Measurements from ENCODE around the gene NRL. TPM values are rescaled to one million over a fixed set of nuclear protein-coding genes. Genes with fewer than 3 reads are reported as not detected.

Gene NRL
- total and polyA plus RNA-seq, 9 of the 15 experiments (the other 6 are each of a cell fraction or from before 2014, with no cell fraction given): 0.07 to 2.7 (median 1.4) TPM; not detected in 1

DNA sequence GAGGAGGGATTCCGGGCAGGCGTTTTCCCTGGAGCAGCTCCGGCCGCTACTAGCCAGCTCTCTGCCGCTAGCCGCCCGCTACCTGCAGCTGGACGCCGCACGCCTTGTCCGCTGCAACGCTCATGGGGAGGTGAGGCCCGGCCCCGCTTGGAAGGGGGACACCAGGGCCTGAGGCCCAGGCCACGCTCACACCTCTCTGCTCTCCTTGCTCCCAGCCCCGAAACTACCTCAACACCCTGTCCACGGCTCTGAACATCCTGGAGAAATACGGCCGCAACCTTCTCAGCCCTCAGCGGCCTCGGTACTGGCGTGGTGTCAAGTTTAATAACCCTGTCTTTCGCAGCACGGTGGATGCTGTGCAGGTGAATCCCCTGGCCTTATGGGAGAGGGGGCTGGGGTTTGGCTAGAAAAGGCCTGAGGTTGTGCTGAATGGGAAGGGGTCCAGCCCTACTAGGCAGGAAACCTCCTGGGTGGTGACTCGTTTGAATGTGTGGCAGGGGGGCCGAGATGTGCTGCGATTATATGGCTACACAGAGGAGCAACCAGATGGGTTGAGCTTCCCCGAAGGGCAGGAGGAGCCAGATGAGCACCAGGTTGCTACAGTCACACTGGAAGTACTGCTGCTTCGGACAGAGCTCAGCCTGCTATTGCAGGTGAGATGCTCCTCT lies 33.1 kb upstream of the NRL start (continued):
- TF ChIP-seq, protein P1, sequence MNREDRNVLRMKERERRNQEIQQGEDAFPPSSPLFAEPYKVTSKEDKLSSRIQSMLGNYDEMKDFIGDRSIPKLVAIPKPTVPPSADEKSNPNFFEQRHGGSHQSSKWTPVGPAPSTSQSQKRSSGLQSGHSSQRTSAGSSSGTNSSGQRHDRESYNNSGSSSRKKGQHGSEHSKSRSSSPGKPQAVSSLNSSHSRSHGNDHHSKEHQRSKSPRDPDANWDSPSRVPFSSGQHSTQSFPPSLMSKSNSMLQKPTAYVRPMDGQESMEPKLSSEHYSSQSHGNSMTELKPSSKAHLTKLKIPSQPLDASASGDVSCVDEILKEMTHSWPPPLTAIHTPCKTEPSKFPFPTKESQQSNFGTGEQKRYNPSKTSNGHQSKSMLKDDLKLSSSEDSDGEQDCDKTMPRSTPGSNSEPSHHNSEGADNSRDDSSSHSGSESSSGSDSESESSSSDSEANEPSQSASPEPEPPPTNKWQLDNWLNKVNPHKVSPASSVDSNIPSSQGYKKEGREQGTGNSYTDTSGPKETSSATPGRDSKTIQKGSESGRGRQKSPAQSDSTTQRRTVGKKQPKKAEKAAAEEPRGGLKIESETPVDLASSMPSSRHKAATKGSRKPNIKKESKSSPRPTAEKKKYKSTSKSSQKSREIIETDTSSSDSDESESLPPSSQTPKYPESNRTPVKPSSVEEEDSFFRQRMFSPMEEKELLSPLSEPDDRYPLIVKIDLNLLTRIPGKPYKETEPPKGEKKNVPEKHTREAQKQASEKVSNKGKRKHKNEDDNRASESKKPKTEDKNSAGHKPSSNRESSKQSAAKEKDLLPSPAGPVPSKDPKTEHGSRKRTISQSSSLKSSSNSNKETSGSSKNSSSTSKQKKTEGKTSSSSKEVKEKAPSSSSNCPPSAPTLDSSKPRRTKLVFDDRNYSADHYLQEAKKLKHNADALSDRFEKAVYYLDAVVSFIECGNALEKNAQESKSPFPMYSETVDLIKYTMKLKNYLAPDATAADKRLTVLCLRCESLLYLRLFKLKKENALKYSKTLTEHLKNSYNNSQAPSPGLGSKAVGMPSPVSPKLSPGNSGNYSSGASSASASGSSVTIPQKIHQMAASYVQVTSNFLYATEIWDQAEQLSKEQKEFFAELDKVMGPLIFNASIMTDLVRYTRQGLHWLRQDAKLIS (CRISPR knock-in tag; IDR thresholded peaks at IDR 0.05): no peak
- TF ChIP-seq JUNB (CRISPR knock-in tag; conservative IDR thresholded peaks at IDR 0.05) (no peak), ZFP30 (CRISPR knock-in tag; IDR thresholded peaks at IDR 0.05; ENCODE audit: borderline replicate concordance) (no peak), NRF1 (conservative IDR thresholded peaks at IDR 0.05 in 1 of 2, IDR thresholded peaks at IDR 0.05 in 1 of 2) (no peak), CBFB (CRISPR knock-in tag; IDR thresholded peaks at IDR 0.05) (no peak), ZNF324 (CRISPR knock-in tag; IDR thresholded peaks at IDR 0.05) (no peak), PHB (CRISPR knock-in tag; IDR thresholded peaks at IDR 0.05) (no peak), RBM14 (IDR thresholded peaks at IDR 0.05; ENCODE audit: borderline replicate concordance, insufficient read depth, low read depth, low read length) (no peak), SIRT6 (IDR thresholded peaks at IDR 0.05; ENCODE audit: low read depth, low read length) (no peak), NEUROD1 (IDR thresholded peaks at IDR 0.05; ENCODE audit: borderline replicate concordance, low read depth, low read length, partially characterized antibody) (no peak), DMBX1 (CRISPR knock-in tag; IDR thresholded peaks at IDR 0.05; ENCODE audit: borderline replicate concordance) (no peak)
- TF ChIP-seq, protein P2, sequence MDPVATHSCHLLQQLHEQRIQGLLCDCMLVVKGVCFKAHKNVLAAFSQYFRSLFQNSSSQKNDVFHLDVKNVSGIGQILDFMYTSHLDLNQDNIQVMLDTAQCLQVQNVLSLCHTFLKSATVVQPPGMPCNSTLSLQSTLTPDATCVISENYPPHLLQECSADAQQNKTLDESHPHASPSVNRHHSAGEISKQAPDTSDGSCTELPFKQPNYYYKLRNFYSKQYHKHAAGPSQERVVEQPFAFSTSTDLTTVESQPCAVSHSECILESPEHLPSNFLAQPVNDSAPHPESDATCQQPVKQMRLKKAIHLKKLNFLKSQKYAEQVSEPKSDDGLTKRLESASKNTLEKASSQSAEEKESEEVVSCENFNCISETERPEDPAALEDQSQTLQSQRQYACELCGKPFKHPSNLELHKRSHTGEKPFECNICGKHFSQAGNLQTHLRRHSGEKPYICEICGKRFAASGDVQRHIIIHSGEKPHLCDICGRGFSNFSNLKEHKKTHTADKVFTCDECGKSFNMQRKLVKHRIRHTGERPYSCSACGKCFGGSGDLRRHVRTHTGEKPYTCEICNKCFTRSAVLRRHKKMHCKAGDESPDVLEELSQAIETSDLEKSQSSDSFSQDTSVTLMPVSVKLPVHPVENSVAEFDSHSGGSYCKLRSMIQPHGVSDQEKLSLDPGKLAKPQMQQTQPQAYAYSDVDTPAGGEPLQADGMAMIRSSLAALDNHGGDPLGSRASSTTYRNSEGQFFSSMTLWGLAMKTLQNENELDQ (CRISPR knock-in tag; IDR thresholded peaks at IDR 0.05; ENCODE audit: borderline replicate concordance): no peak
- TF ChIP-seq, protein P3, sequence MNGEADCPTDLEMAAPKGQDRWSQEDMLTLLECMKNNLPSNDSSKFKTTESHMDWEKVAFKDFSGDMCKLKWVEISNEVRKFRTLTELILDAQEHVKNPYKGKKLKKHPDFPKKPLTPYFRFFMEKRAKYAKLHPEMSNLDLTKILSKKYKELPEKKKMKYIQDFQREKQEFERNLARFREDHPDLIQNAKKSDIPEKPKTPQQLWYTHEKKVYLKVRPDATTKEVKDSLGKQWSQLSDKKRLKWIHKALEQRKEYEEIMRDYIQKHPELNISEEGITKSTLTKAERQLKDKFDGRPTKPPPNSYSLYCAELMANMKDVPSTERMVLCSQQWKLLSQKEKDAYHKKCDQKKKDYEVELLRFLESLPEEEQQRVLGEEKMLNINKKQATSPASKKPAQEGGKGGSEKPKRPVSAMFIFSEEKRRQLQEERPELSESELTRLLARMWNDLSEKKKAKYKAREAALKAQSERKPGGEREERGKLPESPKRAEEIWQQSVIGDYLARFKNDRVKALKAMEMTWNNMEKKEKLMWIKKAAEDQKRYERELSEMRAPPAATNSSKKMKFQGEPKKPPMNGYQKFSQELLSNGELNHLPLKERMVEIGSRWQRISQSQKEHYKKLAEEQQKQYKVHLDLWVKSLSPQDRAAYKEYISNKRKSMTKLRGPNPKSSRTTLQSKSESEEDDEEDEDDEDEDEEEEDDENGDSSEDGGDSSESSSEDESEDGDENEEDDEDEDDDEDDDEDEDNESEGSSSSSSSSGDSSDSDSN (IDR thresholded peaks at IDR 0.05; ENCODE audit: borderline replicate concordance in 1 of 2, low read depth in 2 of 2, low read length in 2 of 2): 0 out of 4 replicates have a peak, but pooled peaks of 1 of the 2 experiments have one; percentile 48
